GM21737 (cell line): ENCODE results near the gene GRAMD4.

Source experiments
- ATAC-seq: cut with Tn5 transposase; IDR thresholded peaks from one replicate; pipeline ENCODE4 v1.9.1; 2021; ENCODE audit warnings: mild to moderate bottlenecking, moderate library complexity; ENCODE audit not compliant: unreplicated experiment

The GRAMD4 gene

GRCh38 chr22:46596032-46596441 is 24.1 kb upstream of the GRAMD4 start:
- ATAC-seq: no peak

GRCh38 chr22:46596819-46597218 is 23.4 kb upstream of the GRAMD4 start:
- no peak for ATAC-seq

GRCh38 chr22:46598224-46598623 is 22.0 kb upstream of the GRAMD4 start:
- ATAC-seq: no peak

GRCh38 chr22:46598737-46599424 is 21.3 kb upstream of the GRAMD4 start:
- no peak for ATAC-seq

GRCh38 chr22:46600273-46600796 is 19.9 kb upstream of the GRAMD4 start:
- ATAC-seq: no peak

- ATAC-seq: no peak
Measured at GRCh38 chr22:46602025-46602424, 18.2 kb upstream of the GRAMD4 start.

- no peak for ATAC-seq
Measured at GRCh38 chr22:46604306-46604690, 15.9 kb upstream of the GRAMD4 start.

- no peak for ATAC-seq
Measured at GRCh38 chr22:46605117-46605516, 15.1 kb upstream of the GRAMD4 start.

GRCh38 chr22:46606886-46607285 is 13.3 kb upstream of the GRAMD4 start:
- no peak for ATAC-seq

GRCh38 chr22:46607483-46608114 is 12.6 kb upstream of the GRAMD4 start:
- no peak for ATAC-seq

- no peak for ATAC-seq
Measured at GRCh38 chr22:46609175-46609690, 11.0 kb upstream of the GRAMD4 start.

- no peak for ATAC-seq
Measured at GRCh38 chr22:46609724-46610201, 10.4 kb upstream of the GRAMD4 start.

- no peak for ATAC-seq
Measured at GRCh38 chr22:46610356-46610755, 9.8 kb upstream of the GRAMD4 start.

- ATAC-seq: no peak
Measured at GRCh38 chr22:46611189-46611588, 9.0 kb upstream of the GRAMD4 start.

- no peak for ATAC-seq
Measured at GRCh38 chr22:46612341-46612903, 7.8 kb upstream of the GRAMD4 start.

GRCh38 chr22:46612904-46613605 is 7.1 kb upstream of the GRAMD4 start:
- ATAC-seq: no peak

GRCh38 chr22:46613606-46614021 is 6.6 kb upstream of the GRAMD4 start:
- no peak for ATAC-seq

- no peak for ATAC-seq
Measured at GRCh38 chr22:46614025-46614931, 5.9 kb upstream of the GRAMD4 start.

GRCh38 chr22:46617207-46617985 is 2.8 kb upstream of the GRAMD4 start:
- no peak for ATAC-seq
